Lung microvascular endothelial cell (primary cell): Measurements from ENCODE around the gene NUDT13. TPM values are rescaled to one million over a fixed set of nuclear protein-coding genes. Genes with fewer than 3 reads are reported as not detected.

Experiments
- DNase-seq, 2 donors: peaks; one replicate each; pipeline versions ENCODE4 v3.0.0 to v3.0.0-alpha.2; 2010; ENCODE audit warnings: low read depth in 2 of 2
- total RNA-seq: library from RNA; depleted of rRNA; stranded (reverse); fragments of >200 nt; gene quantifications from 2 replicates; pipeline ENCODE4 v1.2.1, GENCODE V29; 2014

Gene NUDT13
- 1.2 and 1.7 TPM in 2 replicates for total RNA-seq

GRCh38 chr10:73110345-73110849 lies at the start of gene NUDT13:
TSS of gene NUDT13 (plus strand) at chr10:73110455. CDS start at chr10:73114366, 3,911 bp downstream.
- peak; percentile 78 to 80 for DNase-seq

DNA sequence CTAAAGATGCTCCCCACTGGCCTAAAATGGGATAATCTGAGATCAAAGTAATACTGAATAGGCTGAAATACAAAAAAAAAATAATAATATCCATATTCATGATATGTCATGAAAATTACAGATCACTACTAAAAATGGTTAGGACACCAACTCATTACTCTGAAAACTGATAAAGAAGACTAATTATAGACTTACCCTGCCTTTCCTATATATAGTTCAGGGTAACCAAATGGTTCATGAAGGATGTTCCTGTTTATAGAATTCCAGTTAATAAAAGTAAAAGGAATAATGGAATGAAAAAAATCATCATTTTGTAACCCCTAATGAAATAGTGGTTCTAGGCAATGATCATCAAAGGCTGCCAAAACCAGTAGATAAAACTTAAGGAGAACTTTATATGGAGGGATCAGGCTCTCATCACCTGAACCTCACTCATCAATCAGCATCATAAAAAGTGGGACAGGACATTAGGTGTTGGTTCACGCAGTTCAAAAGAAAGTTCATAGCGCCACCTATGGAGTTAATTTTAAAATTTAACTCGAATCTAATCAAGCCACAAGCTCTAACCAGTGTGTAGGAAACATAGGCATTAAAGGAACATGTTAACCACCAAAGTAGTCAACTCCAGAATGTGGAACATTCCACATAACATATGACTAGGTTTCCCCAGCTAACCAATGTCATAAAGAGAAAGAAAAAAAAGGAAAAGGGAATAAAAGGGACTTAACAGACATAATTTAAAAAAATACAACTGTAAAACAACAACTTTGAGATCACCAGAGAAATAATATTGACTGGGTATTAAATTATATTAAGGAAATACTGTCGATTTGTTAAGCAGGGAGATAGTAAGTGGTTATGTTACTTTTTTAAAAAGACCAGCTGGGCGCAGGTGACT lies 49.3 kb upstream of the NUDT13 start:
- peak; percentile 49 to 66 for DNase-seq

- no peak for DNase-seq
Observed at GRCh38 chr10:73061743-73062142, 48.5 kb upstream of the NUDT13 start.

DNA sequence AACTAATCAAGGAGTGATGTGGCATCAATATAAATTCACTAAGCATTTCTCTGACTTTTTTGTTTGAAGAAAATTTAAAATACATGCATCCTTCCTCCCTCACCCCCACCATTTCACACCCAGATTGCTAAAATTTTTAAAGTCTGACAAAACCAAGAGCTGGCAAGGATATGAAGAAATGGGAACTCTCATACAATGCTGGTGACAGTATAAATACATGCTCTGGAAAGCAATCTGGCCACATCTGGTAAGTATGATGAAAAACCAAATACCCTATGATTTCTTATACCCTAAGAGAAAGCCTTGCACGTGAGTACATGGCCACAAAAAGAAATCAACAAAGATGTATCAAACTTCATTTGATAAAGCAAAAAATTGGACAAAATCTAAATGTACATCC lies 44.8 kb upstream of the NUDT13 start:
- DNase-seq: no peak

GRCh38 chr10:73073627-73074026 lies 36.6 kb upstream of the NUDT13 start:
- DNase-seq: no peak

- DNase-seq: no peak
Observed at GRCh38 chr10:73075829-73076228, 34.4 kb upstream of the NUDT13 start.

DNA sequence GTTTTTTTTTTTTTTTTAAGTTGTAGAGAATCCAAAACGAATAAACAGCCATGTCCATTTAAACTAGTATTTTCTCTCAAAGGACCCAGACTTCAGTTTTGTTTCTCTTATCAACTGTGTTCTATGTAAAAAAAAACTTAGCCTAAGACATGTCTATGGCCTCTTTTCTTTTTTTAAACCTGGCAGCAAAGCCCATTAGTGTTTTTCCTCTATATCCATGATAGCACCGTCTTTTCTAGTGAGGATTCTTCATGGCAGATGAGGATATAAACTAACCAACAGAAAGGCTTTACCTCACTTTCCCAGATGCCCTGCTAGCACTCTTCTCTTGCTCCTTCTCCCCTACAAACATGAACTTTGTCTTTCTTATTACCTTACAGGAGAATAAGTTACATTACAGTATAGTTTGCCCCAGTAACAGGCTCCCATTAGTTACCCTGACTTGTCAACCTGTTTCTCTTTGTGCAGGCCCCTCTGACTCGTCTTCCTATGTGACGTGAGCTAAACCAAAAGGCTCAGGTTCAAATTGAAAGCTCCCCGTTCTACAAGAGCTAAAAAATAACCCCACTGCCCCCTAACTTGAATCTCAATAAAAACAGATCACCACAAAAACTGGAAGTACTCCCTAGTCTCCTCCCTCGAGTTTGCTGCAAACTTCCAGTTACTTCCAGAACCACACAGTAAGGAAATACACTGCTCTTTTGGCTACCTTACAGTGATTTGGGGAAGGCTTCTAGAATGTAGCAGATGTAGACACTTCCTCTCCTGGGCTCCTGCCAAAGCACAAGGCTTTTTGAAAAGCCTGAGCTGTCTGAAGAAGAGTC lies 33.7 kb upstream of the NUDT13 start:
- DNase-seq: peak; percentile 43 to 76

GRCh38 chr10:73079779-73080541 lies 30.3 kb upstream of the NUDT13 start:
- no peak for DNase-seq

GRCh38 chr10:73083221-73083620 lies 27.0 kb upstream of the NUDT13 start:
- DNase-seq: peak in 1 of 2 donors; percentile 38

- DNase-seq: no peak
Observed at GRCh38 chr10:73084209-73084608, 26.0 kb upstream of the NUDT13 start.

- DNase-seq: no peak
Observed at GRCh38 chr10:73086816-73087215, 23.4 kb upstream of the NUDT13 start.

DNA sequence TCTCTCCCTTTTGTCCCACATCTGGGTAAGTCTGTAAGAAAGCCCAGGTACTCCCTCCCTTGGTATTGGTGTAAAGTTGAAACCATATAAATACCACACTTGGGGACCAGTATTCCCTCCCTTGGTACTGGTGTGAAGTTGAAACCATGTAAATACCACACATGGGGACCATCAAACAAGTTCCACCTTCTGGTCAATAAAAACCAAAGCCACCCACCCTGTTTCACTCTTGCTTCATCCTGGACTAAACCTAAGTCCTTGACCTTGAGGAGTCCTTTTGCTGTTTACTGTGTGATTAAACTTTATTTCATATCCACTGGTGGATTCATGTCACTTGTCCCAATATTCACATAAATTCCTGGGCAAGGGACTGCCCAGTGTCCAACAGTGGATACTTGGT lies 22.0 kb upstream of the NUDT13 start:
- no peak for DNase-seq

DNA sequence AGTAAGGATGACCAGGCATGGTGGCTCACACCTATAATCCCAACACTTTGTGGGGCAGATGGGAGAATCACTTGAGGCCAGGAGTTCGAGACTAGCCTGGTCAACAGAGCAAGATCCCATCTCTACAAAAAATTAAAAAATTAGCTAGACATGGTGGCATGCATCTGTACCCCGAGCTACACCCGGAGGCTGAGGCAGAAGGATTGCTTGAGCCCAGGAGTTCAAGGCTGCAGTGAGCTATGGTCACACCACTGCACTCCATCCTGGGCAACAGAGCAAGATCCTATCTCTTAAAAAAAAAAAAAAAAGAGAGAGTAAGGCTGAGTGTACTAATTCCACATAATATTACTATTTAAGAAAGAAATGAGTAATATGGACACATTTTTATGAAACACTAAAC lies 17.4 kb upstream of the NUDT13 start:
- DNase-seq: no peak

DNA sequence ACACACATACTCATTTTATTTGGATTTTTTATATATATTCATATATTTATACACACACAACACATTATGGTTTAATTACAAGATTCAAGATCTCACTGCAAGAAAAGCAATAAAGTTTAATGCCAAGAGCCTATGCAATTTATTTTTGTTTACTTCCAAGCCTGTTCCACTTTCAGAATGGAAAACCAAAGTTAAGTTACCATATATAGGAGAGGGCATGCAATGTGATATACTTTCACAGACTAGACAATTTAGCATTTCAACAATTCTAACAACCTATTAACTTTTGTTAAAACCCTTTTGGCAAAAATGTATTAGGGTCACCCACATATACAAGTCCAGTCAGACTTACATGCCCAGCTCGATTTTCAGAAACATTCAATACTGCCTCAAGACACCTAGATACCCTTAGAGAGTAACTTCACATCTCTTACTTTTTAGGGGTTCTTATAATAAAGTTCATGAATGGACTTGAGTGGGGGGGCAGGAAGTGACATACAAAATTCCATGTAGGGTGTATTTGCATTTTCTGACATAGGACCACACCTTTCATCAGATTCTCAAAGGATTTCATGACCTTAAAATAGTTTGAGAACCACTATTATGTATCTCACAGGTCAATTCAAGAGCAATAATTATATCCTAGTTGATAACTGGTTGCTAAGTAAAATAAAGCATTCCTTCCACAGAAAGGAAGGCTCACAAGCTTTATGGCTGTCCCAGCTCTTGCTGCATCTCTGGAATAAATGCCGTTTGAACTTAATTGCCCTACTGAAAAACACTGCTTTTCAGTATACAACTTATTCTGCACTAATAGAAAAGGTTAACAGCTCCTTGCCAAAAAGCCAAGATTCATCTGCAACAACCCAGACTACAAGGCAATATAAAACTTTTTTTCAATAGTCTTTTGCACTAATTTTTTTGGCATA lies 16.1 kb upstream of the NUDT13 start:
- peak; percentile 12 to 27 for DNase-seq

DNA sequence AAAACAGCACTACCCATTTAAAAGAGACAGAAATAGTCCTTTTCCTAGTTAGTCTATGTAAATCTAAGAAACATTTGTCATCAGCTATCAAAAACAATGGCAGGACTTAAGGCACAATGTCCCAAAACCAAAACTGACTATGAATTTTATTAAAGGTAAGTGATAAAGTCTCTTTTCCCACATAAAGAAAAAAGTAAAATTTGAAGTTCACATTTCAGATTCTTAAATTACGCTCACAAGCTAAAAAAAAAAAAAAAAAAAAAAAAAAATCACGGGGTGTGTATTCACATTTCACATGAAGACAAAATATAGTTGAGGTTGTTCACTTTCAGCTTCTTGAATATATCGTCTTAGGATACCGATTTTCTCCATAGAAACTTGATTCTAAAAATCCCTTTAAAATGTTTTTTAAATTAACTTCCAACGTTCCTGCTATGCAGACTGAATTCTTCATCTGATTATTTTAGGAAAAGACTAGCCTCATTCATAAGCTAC lies 15.2 kb upstream of the NUDT13 start:
- peak; percentile 9 to 12 for DNase-seq

DNA sequence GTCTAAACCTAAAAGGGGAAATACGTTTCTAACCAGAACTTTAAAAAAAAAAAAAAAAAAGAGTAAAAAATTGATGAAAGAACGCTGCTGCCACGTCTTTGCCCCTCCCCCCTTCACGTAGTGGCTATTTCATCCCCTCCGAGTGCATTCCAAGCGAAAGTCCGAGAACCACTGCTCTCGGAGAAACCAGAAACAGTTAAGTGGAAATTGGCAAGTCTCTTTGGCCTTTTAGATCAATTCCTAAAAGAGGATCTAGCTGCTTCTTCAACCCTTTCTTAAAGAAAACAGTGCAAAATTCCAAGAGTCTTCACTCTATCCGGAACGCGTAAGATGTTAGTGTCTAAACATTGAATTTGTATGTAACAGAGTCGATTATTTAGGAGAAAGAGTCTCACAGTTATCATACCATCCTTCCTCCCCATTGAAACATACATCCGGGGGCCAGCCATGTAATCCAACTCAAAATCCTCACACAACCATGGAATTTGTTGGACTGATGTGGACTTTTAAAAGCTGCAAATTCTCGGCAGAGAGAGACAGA lies 14.7 kb upstream of the NUDT13 start:
- DNase-seq: peak; percentile 47 to 76

GRCh38 chr10:73096041-73096448 lies 14.2 kb upstream of the NUDT13 start:
- DNase-seq: peak; percentile 71 to 77

DNA sequence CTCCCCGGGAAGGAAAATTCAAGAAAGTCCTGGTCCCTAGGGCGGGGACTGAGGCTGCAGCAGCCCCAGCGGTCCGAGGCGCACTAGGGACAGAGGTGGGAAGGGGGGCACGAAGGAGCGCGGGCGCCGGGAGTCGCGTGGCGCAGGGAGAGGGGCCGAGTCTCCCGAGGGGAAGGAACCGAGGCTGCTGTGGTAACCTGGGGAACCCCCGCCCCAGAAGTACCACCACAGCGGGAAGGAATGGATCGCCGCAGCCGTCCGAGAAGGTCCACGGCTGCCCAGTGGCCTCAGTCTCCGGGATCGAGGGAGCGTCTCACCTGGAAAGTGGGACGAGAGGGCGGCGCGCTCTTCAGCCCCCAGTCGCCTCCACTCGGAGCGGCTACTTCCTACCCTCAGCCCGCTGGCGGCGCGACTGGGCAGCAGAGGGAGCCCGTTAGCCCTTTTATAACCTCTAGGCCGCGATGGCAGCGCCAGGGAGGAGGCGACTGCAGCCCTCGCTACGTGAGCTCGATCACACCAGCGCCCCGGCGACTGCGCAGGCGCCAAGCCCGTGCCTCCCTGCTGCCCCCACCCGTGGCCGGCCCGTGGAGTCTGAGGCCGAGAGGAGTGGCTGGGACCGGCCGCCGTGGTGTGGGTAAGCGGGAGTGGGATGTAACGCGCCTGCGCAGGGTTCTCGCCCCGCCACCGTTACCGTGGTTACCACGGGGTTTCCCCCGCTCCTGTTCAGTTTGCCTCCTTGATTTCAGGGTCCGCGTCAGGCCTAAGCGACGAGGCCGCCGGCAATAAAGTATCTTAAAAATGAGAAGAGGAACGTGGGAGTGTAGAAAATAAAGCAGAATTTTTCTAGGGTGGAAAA lies 13.6 kb upstream of the NUDT13 start, which contains the start of gene P4HA1:
Gene P4HA1 (minus strand): TSS at position 418 of the 856 bp plus-strand sequence. CDS start 21,983 bp downstream, outside the sequence.
- peak; percentile 99 for DNase-seq

GRCh38 chr10:73097305-73097670 lies 13.0 kb upstream of the NUDT13 start:
- no peak for DNase-seq
